ENCODE results near the gene SOCS1. TPM values are rescaled to one million over a fixed set of nuclear protein-coding genes. Genes with fewer than 3 reads are reported as not detected.

SOCS1 gene
- 10 to 100 TPM in 3 of 4 donors, 1 to 10 TPM in 1; 5.3 to 16.3 (median 11.1) TPM for total RNA-seq

GRCh38 chr16:11255737-11256660 lies at the start of gene SOCS1:
Gene SOCS1 (minus strand): TSS chr16:11256204. CDS start chr16:11255478, 726 bp downstream.
- TF ChIP-seq CTCF (IDR thresholded peaks at IDR 0.05; ENCODE audit: low read depth): no peak

GRCh38 chr16:11303405-11304138 lies 47.6 kb upstream of the SOCS1 start:
- TF ChIP-seq CTCF (IDR thresholded peaks at IDR 0.05; ENCODE audit: low read depth): no peak

- no peak for TF ChIP-seq CTCF (IDR thresholded peaks at IDR 0.05; ENCODE audit: low read depth)
Observed at GRCh38 chr16:11302977-11303376, 47.0 kb upstream of the SOCS1 start.

- TF ChIP-seq CTCF (IDR thresholded peaks at IDR 0.05; ENCODE audit: low read depth): no peak
Observed at GRCh38 chr16:11301645-11302501, 45.9 kb upstream of the SOCS1 start.

GRCh38 chr16:11300560-11300892 lies 44.5 kb upstream of the SOCS1 start:
- TF ChIP-seq CTCF (IDR thresholded peaks at IDR 0.05; ENCODE audit: low read depth): no peak

- TF ChIP-seq CTCF (IDR thresholded peaks at IDR 0.05; ENCODE audit: low read depth): no peak
Observed at GRCh38 chr16:11299865-11300559, 44.0 kb upstream of the SOCS1 start.

Measured in subcutaneous adipose tissue (tissue), 4 donors.